HepG2 (cell line): ENCODE measurements around the gene SIT1. TPM values are rescaled to one million over a fixed set of nuclear protein-coding genes. Genes with fewer than 3 reads are reported as not detected.
A peak's percentile ranks its signal among the peaks of the same experiment; 100 is the strongest.

Experiments
- FIP1L1 ChIP-seq: fragments of 200-400 bp; formaldehyde crosslinking; IDR thresholded peaks from 2 replicates; pipeline ENCODE4 v1.6.1; 2018; ENCODE audit warnings: low read depth, mild to moderate bottlenecking, low read length, moderate library complexity, borderline replicate concordance; ENCODE audit not compliant: insufficient read depth
- GPN1 ChIP-seq: sonication (generic); formaldehyde crosslinking; IDR thresholded peaks from 2 replicates; pipeline ENCODE4 v1.5.1; 2020; ENCODE audit warnings: missing genetic modification reagents, borderline replicate concordance
- HNF4G ChIP-seq, 2 experiments: sonication (generic) in 1 of 2; formaldehyde crosslinking in 1 of 2; IDR thresholded peaks; 2 replicates each; pipeline versions ENCODE4 v1.4.0 to v1.6.1; 2011 to 2020; ENCODE audit warnings: borderline replicate concordance in 2 of 2, low read depth in 2 of 2, mild to moderate bottlenecking in 2 of 2, low read length in 1 of 2, missing genetic modification reagents in 1 of 2, moderate library complexity in 1 of 2
- TCF7 ChIP-seq: sonication (generic); IDR thresholded peaks from 2 replicates; pipeline ENCODE4 v1.6.1; 2016; ENCODE audit warnings: antibody characterized with exemption, low read depth
- ZFP36L2 ChIP-seq: sonication (generic); formaldehyde crosslinking; IDR thresholded peaks from 2 replicates; pipeline ENCODE4 v1.4.0; 2020; ENCODE audit warnings: missing genetic modification reagents
- ZFP90 ChIP-seq: sonication (generic); formaldehyde crosslinking; IDR thresholded peaks from 2 replicates; pipeline ENCODE4 v1.8.0; 2022; ENCODE audit warnings: missing genetic modification reagents, mild to moderate bottlenecking, inconsistent platforms, borderline replicate concordance
- ZNF160 ChIP-seq: sonication (generic); formaldehyde crosslinking; IDR thresholded peaks from 2 replicates; pipeline ENCODE4 v1.8.0; 2022; ENCODE audit warnings: mild to moderate bottlenecking, inconsistent platforms, missing genetic modification reagents
- ZNF367 ChIP-seq: sonication (generic); formaldehyde crosslinking; IDR thresholded peaks from 2 replicates; pipeline ENCODE4 v1.4.0; 2020; ENCODE audit warnings: missing genetic modification reagents, borderline replicate concordance
- ZNF567 ChIP-seq: sonication (generic); formaldehyde crosslinking; IDR thresholded peaks from 2 replicates; pipeline ENCODE4 v1.8.1; 2023; ENCODE audit warnings: mild to moderate bottlenecking, missing genetic modification reagents, borderline replicate concordance
- polyA plus RNA-seq, 8 experiments: library from polyadenylated mRNA; depleted of rRNA in 3 of 8; stranded (reverse) in 7 of 8; unstranded in 1 of 8; fragments of >200 nt; fragmentation: Illumina TruSeq in 4 of 8; extraction: Trizol in 4 of 8; gene quantifications; 2 replicates each; pipeline versions ENCODE4 v1.2.1 to v1.2.3, GENCODE V29; 2011 to 2016; ENCODE audit warnings: low read depth in 4 of 8, missing spikeins in 1 of 8, mixed read lengths in 1 of 8; ENCODE audit not compliant: insufficient read depth in 1 of 8
- total RNA-seq, 5 experiments: library from RNA; depleted of rRNA; stranded (reverse); fragments of >200 nt; fragmentation: Illumina TruSeq; extraction: Trizol; gene quantifications; 2 replicates each; pipeline ENCODE4 v1.2.3, GENCODE V29; 2016; ENCODE audit warnings: low read depth in 1 of 5
- TF ChIP-seq, protein P1 (sequence below): sonication (generic); formaldehyde crosslinking; IDR thresholded peaks from 2 replicates; pipeline ENCODE4 v1.4.0; 2020; ENCODE audit warnings: missing genetic modification reagents
- TF ChIP-seq, protein P2 (sequence below): fragments of 450-650 bp; IDR thresholded peaks from 2 replicates; pipeline ENCODE4 v1.6.1; 2017; ENCODE audit warnings: mild to moderate bottlenecking
- TF ChIP-seq, protein P3 (sequence below): conservative IDR thresholded peaks from 2 replicates; pipeline ENCODE4 v1.6.1; 2018; ENCODE audit warnings: missing genetic modification reagents
- TF ChIP-seq, protein P4 (sequence below): IDR thresholded peaks from 2 replicates; pipeline ENCODE4 v1.6.1; 2018; ENCODE audit warnings: missing genetic modification reagents
- TF ChIP-seq, protein P5 (sequence below): IDR thresholded peaks from 2 replicates; pipeline ENCODE4 v1.6.1; 2016; ENCODE audit warnings: missing compliant biosample characterization, missing genetic modification reagents, borderline replicate concordance
- TF ChIP-seq, protein P6 (sequence below): IDR thresholded peaks from 2 replicates; pipeline ENCODE4 v1.6.1; 2016; ENCODE audit warnings: low read depth, control low read depth
- TF ChIP-seq, protein P7 (sequence below): sonication (generic); formaldehyde crosslinking; IDR thresholded peaks from 2 replicates; pipeline ENCODE4 v1.4.0; 2020; ENCODE audit warnings: missing genetic modification reagents

Gene SIT1
- total and polyA plus RNA-seq, 2 of the 13 experiments (the other 11 are each of a cell fraction or from before 2014, with no cell fraction given) = 0.09 to 6.7 TPM

DNA sequence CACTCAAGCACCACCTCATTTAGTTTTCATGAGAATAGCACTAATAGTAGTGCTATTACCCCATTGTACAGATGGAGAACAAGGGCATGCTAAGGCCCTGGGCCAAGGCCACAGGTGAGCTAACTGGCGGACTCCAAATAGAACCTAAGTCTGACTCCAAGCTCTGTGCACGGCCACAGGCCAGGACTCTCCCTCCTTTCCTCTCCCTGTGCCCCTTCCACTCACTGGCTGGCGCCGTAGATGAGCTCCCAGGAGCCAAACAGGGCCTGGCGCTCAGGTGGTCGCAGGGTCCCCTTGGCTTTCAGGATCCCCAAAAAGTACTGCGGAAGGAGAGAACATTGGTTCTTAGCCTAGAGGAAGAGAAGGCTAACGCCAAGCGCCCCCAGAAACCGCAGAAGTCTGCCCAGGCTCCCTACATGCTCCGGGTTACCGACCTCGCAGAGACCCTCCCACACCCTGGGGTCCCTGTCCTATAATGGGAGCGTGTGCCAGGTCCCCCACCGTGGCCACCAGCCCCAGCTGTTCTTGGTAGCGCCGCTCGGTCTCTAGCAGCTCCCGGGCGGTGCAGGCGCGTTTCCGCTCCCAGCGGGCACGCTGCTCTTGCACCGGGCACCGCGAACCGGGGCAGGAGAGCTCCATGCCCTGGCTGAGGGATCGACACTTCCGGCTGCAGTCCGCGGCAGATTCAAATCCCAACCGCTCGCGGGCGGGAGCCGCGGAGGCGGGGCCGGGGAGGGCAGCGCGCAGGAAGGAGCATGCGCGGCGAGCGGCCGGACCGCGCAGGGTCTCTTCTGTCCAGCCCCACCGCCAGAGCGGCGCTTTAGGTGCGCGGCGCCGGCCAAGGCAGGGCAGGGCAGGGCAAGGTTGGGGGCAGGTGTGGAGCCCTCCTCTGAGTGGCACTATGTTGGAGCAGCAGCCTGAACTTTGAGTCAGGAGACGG is 14.1 kb upstream of the SIT1 start, which contains the start of gene ARHGEF39 (continued):
- TF ChIP-seq, protein P1, sequence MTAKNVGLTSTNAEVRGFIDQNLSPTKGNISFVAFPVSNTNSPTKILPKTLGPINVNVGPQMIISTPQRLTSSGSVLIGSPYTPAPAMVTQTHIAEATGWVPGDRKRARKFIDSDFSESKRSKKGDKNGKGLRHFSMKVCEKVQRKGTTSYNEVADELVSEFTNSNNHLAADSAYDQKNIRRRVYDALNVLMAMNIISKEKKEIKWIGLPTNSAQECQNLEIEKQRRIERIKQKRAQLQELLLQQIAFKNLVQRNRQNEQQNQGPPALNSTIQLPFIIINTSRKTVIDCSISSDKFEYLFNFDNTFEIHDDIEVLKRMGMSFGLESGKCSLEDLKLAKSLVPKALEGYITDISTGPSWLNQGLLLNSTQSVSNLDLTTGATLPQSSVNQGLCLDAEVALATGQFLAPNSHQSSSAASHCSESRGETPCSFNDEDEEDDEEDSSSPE (CRISPR knock-in tag) = peak; percentile 100
- TF ChIP-seq, protein P2, sequence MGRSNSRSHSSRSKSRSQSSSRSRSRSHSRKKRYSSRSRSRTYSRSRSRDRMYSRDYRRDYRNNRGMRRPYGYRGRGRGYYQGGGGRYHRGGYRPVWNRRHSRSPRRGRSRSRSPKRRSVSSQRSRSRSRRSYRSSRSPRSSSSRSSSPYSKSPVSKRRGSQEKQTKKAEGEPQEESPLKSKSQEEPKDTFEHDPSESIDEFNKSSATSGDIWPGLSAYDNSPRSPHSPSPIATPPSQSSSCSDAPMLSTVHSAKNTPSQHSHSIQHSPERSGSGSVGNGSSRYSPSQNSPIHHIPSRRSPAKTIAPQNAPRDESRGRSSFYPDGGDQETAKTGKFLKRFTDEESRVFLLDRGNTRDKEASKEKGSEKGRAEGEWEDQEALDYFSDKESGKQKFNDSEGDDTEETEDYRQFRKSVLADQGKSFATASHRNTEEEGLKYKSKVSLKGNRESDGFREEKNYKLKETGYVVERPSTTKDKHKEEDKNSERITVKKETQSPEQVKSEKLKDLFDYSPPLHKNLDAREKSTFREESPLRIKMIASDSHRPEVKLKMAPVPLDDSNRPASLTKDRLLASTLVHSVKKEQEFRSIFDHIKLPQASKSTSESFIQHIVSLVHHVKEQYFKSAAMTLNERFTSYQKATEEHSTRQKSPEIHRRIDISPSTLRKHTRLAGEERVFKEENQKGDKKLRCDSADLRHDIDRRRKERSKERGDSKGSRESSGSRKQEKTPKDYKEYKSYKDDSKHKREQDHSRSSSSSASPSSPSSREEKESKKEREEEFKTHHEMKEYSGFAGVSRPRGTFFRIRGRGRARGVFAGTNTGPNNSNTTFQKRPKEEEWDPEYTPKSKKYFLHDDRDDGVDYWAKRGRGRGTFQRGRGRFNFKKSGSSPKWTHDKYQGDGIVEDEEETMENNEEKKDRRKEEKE = no peak
- TF ChIP-seq TCF7 = no peak
- TF ChIP-seq HNF4G (IDR thresholded peaks at IDR 0.05; ENCODE audit: borderline replicate concordance, low read depth, low read length) = no peak
- no peak for TF ChIP-seq HNF4G (CRISPR knock-in tag; IDR thresholded peaks at IDR 0.05; ENCODE audit: borderline replicate concordance, low read depth)
- no peak; the same call in 1 of the 2 replicates for TF ChIP-seq FIP1L1
- TF ChIP-seq ZFP90 (CRISPR knock-in tag) = 0 out of 2 replicates have a peak, but pooled peaks have one; percentile 71
- TF ChIP-seq, protein P3, sequence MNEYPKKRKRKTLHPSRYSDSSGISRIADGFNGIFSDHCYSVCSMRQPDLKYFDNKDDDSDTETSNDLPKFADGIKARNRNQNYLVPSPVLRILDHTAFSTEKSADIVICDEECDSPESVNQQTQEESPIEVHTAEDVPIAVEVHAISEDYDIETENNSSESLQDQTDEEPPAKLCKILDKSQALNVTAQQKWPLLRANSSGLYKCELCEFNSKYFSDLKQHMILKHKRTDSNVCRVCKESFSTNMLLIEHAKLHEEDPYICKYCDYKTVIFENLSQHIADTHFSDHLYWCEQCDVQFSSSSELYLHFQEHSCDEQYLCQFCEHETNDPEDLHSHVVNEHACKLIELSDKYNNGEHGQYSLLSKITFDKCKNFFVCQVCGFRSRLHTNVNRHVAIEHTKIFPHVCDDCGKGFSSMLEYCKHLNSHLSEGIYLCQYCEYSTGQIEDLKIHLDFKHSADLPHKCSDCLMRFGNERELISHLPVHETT (CRISPR knock-in tag) = peak; percentile 53; the same call in 1 of the 2 replicates
- TF ChIP-seq, protein P4, sequence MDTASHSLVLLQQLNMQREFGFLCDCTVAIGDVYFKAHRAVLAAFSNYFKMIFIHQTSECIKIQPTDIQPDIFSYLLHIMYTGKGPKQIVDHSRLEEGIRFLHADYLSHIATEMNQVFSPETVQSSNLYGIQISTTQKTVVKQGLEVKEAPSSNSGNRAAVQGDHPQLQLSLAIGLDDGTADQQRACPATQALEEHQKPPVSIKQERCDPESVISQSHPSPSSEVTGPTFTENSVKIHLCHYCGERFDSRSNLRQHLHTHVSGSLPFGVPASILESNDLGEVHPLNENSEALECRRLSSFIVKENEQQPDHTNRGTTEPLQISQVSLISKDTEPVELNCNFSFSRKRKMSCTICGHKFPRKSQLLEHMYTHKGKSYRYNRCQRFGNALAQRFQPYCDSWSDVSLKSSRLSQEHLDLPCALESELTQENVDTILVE = peak; percentile 85; the same call in 1 of the 2 replicates
- TF ChIP-seq, protein P5, sequence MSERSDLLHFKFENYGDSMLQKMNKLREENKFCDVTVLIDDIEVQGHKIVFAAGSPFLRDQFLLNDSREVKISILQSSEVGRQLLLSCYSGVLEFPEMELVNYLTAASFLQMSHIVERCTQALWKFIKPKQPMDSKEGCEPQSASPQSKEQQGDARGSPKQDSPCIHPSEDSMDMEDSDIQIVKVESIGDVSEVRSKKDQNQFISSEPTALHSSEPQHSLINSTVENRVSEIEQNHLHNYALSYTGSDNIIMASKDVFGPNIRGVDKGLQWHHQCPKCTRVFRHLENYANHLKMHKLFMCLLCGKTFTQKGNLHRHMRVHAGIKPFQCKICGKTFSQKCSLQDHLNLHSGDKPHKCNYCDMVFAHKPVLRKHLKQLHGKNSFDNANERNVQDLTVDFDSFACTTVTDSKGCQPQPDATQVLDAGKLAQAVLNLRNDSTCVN (CRISPR knock-in tag) = peak; percentile 70; the same call in 1 of the 2 replicates
- TF ChIP-seq, protein P6, sequence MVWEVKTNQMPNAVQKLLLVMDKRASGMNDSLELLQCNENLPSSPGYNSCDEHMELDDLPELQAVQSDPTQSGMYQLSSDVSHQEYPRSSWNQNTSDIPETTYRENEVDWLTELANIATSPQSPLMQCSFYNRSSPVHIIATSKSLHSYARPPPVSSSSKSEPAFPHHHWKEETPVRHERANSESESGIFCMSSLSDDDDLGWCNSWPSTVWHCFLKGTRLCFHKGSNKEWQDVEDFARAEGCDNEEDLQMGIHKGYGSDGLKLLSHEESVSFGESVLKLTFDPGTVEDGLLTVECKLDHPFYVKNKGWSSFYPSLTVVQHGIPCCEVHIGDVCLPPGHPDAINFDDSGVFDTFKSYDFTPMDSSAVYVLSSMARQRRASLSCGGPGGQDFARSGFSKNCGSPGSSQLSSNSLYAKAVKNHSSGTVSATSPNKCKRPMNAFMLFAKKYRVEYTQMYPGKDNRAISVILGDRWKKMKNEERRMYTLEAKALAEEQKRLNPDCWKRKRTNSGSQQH = peak; percentile 31; the same call in 1 of the 2 replicates
- 0 out of 2 replicates have a peak, but pooled peaks have one; percentile 26 for TF ChIP-seq ZNF367 (CRISPR knock-in tag)
- TF ChIP-seq ZNF567 (CRISPR knock-in tag) = no peak
- TF ChIP-seq ZFP36L2 (CRISPR knock-in tag) = no peak
- TF ChIP-seq, protein P7, sequence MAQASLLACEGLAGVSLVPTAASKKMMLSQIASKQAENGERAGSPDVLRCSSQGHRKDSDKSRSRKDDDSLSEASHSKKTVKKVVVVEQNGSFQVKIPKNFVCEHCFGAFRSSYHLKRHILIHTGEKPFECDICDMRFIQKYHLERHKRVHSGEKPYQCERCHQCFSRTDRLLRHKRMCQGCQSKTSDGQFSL = peak; percentile 34; the same call in 1 of the 2 replicates
- no peak; the same call in none of the 2 replicates for TF ChIP-seq ZNF160
- peak; percentile 53; the same call in 1 of the 2 replicates for TF ChIP-seq GPN1 (CRISPR knock-in tag)
